Activated CD8-positive, alpha-beta memory T cell treated with anti-CD3 and anti-CD28 coated beads, Interleukin-2, amount 50 U/mL, for 24 hours (primary cell): Measurements from ENCODE around the gene CHIC2.
"Not testable (repeated sequence)": the region's sequence is repeated elsewhere in the genome, so short reads cannot be mapped to it uniquely, and the experiment has no call there.

Source experiments
- DNase-seq: peaks from one replicate; pipeline ENCODE4 v3.0.0-alpha.2; 2020; ENCODE audit errors: extremely low read depth

Gene CHIC2

DNA sequence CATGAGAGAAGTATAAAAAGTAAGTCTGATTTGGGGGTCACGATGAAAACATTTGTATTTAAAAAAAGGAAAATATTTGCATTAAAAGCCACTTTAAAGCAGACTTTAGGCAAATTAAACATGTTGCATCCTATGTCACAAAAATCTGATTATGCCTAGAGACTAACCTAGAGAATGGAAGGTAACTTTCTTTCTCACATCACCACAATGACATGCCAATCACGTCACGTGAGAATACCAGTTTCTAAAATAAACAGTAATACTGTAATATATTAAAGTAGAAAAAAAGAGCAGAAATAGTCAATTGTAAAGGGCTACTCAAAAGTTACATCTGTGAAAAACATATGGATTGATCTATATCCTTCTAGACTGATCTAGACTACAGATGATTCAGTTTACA, 3.3 kb downstream of the CHIC2 start:
- DNase-seq: no peak

DNA sequence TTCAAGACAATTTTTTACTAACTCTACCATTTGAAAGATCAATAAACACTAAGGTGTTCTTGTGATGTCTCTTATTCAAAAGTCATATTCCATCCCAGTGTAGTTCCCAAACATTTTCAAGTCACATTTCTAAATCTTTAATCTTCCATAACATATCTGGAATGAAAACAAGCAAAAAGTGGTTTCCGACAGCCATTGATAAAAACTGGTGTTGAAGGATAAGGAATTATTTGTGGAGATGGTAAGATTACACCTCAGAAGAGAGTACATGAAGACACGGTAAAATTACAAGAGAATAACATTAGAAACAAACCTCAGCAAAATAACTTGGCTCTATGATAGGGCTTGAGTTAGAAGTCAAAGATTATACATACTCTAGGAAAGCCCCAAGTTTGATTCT, 4.3 kb downstream of the CHIC2 start:
- no peak for DNase-seq

DNA sequence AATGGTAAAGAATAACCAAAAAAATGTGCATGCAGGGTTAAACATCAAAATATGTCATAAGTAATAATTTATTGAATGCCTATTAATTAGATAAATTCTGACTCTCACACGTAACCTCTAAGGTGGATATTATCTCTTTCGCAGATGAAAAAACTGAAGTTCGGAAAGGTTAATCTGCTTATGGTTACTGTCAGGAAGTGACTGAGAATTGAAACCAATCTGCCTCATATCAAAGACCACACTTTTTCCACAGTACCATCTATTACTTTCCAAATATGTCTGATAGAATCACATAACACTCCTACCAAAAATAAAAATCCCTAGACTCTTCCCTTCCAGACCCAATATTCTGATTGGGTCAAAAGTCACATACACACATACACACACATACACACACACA, 6.2 kb downstream of the CHIC2 start:
- no peak for DNase-seq

DNA sequence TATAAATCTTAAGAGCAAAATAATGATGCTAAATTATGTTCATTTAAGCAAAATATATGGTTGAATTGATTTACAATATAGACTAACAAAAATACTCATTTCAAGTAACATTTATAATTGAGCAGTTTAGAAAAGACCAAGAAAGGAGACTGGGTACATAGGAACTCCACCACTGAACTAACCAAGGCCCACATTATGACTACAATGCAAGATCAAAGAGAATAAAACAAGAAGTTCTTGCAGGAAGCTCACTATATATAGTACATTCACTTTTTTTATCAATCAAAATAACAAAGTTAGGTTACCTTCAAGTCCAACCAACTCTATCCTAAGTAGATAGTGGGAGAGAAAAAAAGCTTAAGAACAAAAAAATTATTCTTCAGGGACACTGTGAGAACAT, 8.0 kb downstream of the CHIC2 start:
- no peak for DNase-seq

DNA sequence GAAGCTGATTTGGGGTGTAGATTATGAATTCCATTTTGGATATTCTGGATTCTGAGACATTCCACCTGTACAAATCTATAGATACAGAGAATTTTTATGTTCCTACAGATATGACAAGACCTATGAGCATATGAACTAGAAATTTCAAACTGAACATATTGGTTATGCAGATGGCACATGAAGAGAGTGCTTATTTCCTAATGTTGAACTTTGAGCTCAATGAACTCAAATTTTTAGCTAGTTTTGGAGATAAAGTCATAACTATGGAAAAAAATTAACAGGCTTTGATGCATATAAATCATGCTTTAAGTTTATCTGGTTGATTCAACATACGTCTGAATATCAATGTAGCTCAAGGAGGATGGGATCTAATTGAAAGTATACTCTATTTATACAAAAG, 8.9 kb downstream of the CHIC2 start:
- no peak for DNase-seq

DNA sequence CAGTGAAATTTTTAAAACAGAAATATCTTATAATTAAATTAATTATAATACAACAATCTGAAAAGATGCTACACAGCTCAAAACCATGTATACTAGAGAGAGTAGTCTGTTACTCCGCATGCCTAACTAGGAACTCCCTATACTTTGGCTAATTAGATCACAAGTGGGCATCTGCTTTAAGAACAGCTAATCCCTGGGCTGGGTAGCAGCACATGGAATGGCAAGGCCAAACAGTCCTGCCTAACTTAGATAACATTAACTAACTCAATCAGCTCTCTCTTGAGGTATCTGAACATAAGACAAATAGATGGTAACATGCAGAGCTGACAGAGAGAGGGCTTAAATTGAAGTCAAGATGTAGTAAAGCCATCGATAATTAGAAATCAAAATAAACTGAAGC, 9.9 kb downstream of the CHIC2 start:
- DNase-seq: no peak

DNA sequence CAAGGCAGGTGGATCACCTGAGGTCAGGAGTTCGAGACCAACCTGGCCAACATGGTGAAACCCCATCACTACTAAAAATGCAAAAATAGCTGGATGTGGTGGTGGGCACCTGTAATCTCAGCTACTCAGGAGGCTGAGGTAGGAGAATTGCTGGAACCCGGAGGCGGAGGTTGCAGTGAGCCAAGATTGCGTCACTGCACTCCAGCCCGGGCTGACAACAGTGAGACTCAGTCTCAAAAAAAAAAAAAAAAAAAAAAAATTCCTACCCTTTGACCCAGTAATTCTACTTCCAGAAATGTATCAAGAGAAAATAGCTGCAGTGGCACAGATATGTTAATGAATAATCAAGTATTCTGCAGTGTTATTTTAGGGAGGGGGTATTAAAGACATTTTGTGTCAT, 11.1 kb downstream of the CHIC2 start:
- DNase-seq: not testable (repeated sequence)

DNA sequence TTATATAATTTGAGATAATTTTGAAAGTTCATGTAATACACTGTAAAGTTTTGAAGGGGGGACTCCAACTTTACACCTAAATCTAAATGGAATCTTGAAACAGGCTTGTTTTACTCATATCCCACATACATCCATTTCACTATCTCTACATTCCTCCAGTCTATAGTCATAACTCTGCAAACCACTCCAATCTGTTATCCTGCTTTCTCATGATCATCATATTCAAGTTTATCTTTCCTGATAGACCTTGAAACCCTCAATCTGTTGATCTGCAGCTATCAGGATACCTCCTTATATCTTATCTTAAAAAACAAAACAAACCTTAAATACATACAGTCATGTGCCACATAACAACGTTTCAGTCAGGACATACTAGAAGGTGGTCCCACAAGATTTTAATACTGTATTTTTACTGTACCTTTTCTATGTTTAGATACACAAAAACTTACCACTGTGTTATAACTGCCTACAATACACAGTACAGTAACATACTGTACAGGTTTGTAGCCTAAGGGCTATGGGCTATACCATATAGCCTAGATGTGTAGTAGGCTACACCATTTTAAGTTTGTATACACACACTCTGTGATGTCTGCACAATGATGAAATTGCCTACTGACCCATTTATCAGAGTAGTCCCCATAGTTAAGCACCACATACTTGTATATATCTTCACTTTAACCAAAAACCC, 14.0 kb downstream of the CHIC2 start:
- no peak for DNase-seq

DNA sequence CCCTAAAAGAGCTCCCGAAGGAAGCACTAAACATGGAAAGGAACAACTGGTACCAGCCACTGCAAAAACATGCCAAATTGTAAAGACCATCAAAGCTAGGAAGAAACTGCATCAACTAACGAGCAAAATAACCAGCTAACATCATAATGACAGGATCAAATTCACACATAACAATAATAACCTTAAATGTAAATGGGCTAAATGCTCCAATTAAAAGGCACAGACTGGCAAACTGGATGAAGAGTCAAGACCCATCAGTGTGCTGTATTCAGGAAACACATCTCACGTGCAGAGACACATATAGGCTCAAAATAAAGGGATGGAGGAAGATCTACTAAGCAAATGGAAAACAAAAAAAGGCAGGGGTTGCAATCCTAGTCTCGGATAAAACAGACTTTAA, 20.8 kb downstream of the CHIC2 start:
- not testable (repeated sequence) for DNase-seq

DNA sequence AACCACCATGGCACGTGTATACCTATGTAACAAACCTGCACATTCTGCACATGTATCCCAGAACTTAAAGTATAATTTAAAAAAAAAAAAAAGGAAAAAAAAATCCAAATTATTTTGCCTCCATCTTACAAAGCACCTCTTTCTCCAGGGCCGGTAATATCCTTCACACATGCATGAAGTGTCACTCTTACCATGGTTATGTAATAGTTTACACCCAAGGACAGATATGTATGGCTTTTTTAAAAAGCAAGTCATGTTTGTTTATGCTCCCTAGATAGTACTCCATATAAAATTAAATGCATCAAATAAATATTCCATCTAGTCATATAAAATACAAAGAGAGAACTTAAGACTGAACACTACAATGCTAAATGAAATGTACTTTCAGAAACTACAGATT, 22.5 kb downstream of the CHIC2 start:
- no peak for DNase-seq

DNA sequence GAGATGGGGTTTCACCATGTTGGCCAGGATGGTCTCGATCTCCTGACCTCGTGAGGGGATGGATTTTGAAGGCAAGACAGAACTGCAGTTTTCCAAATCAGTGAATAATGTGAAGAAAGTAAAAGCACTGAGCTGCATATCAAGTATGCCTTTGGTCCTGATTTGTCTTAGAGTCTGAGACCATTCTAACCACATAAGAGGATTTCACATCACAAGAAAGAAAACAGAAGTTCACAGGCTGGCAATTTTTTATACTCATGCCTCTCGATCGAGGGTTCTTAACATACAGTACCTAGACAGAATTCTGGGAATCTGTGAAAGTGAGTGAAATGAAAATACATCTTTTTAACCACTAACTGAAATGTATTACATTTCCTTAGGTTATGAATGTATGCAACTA, 23.3 kb downstream of the CHIC2 start:
- no peak for DNase-seq

DNA sequence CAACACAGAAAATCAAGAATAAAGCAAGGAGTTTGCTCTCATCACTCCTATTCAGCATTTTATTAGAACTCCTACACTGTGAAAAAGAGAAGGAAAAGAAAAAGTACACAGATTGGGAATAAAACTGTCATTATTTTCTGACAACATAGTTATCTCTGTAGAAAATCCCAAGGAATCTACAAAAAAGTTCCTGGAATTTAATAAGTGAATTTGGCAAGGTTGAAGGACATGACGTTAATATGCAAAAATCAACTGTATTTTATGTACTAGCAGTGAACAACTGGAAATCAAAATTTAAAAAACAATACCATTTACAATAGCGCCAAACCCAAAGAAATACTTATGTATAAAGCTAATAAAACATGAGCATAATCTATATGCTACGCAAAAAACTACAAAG, 26.3 kb downstream of the CHIC2 start:
- DNase-seq: no peak

DNA sequence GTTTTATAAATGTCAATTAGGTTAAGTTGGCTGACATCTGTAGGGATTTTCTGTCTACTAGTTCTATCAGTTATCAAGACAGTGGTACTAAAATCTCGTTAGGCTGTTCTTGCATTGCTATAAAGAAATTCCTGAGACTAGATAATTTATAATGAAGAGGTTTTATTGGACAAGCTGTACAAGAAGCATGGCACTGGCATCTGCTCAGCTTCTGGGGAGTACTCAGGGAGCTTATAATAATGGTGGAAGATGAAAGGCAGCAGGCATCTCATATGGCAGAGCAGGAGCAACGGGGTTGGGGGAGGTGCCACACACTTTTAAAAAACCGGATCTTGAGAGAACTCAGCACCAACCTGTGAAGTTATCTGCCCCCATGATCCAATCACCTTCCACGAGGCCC, 28.2 kb downstream of the CHIC2 start:
- no peak for DNase-seq

DNA sequence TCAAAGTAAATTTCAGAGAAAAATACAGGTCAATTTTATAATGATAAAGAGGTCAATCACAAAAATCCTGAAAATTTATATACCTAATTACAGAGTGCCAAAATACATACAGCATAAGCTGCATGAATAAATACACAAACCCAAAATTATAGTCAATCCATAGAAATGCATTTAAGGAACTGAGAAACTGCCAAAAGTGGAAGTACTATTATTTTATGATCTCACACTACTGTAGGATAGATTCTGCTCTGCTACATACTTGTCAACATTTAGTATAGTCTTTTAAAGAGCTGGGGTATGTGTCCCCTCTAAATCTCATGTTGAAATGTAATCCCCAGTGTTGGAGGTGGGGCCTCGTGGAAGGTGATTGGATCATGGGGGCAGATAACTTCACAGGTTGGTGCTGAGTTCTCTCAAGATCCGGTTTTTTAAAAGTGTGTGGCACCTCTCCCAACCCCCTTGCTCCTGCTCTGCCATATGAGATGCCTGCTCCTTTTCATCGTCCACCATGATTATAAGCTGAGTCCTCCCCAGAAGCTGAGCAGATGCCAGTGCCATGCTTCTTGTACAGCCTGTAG, 31.8 kb downstream of the CHIC2 start:
- DNase-seq: no peak

DNA sequence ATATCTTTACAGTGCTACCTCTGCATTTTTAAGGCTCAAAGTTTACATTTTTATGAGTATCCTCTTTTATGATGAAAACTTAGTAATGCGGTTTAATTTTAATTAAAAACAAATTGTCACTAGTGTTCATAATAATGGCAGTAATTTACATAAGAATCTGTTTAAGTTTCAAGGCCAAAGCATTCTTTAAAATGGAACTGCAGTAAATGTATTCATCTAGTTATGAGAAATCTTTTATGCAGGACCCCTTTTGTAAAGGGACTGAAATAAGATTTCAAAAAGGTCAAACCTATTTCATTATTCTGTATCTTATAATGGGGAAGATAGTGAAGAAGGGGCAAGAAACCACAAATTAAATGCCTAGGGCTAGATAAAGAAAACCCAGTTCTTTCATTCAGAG, 37.1 kb downstream of the CHIC2 start:
- DNase-seq: no peak

DNA sequence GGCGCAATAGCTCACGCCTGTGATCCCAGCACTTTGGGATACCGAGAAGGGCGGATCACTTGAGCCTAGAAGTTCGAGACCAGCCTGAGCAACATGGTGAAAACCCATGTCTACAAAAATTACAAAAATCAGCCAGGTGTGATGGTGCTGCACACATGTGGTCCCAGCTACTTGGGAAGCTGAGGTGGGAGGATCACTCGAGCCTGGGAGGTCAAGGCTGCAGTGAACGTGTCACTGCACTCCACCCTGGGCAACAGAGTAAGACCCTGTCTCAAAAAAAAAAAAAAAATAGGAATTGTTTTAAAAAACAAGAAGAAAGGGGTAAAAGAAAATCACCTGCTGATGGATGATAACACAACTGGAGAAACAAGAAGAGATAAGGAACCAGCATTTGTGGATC, 38.8 kb downstream of the CHIC2 start:
- DNase-seq: no peak

DNA sequence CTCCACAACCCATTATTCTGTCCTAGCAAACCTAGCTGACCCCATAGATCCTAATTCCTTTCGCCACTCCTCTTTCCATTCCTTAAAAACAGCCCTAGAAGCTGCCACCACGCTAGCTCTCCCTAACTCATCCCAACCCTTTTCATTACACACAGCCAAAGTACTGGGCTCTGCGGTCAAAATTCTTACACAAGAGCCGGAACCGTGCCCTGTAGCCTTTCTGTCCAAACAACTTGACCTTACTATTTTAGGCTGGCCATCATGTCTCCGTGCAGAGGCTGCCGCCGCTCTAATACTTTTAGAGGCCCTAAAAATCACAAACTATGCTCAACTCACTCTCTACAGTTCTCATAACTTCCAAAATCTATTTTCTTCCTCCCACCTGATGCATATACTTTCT, 41.4 kb downstream of the CHIC2 start:
- not testable (repeated sequence) for DNase-seq

DNA sequence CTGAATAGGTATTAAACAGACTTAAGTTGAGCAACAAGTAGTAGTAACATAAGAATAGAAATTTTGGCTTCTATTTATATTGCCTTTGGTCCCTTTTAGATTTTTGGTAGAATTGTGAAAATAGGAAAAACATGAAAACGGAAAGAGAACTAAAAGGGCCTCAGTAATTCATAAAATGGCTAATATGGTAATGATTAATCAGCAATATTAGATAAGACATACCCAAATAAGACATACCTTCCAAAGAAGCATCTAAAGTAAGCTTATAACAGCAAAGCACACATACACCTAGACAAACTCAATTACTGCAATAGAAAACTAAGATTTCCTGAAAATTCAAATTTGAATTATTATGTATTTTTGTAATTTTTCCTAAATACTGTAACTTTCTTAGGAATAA, 46.4 kb downstream of the CHIC2 start:
- DNase-seq: no peak

DNA sequence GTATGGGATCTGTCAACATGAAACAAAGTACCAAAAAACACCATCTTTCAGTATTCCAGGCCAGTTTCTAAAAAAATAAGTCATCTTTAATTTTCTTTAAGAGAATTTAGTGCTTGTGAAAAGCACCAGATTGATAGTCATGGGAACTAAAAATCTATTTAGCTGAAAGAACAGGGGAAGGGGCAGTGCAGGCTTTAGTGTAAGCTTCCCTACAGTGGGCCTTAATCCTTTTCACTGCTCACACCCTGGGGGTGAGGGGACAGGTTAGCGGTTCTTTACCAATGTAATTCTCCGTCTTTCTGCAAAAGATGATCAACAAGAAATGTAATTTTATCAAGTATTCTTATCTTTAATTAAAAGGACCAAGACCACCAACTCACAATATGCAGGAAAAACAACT, 47.1 kb downstream of the CHIC2 start:
- DNase-seq: no peak

DNA sequence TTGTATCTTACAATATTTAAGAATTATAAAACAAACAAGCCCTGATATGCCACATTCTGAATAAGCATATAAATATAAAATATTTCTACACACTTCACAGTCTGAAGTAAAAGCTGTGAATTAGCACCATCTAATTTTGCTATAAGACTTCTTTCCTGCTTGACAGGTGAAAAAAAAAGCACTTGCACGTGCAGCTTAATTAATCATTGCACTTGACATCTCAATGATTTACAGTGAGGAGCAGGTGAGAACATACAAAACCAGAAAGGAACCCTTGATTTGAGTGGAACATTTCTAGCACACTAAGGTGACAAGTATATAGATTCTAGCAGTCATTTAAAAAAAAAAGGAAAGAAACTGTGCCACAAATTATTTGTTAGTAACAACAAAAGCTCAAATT, 47.9 kb downstream of the CHIC2 start:
- DNase-seq: no peak

DNA sequence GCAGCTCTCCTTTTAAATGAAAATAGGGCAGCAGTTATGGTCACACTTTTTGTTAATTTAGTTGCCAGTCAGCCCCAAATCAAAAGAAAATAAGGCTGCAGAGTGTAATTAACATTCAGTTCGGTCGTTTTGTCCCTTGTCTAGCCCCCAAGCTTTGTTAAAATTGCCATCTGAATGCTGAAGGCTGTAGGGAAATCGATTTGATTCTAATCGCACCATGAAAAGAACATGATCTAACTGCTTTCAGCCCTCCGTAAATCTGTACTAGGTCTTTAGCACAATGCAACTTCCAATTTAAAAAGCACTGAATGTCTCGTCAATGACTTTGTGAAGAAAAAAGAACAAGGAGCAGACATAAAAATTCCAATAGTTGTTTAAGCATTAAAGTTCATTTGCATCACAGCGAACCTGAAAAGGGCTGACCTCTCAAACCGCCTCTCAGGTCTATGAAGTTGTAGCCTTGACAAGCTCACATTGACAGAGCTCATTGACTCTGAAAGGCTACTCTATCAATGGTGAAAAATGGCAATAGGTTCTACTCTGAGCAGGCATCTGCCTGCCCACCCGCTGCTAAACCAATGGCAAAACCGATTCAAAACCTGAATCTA, 48.9 kb downstream of the CHIC2 start:
- DNase-seq: no peak

DNA sequence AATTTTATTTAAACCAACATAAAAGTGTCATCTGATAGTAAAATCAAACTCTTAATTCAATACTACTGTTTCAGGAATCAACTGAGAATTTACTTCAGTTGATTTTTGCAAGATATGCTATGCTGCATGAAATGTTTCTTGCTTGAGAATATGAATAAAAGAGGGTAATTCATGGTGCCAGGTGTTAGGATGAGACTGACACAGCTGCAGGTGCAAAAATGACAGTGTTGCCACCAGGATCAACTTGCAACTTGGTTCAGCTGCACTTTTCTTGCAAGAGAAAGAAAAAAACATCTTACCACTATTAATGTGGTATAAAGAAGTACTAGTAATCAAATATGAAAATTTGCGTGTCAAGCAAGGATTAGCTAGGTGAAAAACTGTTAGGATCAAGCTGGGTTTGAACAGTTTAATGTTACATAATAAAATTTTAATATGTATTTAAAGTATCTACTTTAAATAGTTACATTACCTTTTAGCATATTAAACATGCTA, 49.7 kb downstream of the CHIC2 start:
- no peak for DNase-seq

DNA sequence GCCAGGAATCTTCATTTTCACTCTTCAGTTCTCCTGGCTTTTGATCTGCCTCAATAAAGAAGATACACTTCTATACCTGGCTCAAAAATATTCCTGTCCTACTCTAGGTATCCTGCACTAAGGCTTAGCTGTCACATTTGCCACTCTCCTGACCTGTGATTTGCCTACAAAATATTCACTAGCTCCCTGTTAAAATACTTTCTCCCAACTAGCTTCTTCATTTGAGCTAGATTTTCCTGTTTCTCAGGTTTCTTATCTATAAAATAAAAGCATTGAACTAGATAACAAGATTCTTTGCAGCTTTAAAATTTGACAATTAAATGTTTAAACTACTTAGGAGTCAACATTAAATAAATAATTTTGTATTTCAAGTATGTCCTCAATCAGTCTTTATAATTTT, 53.2 kb downstream of the CHIC2 start:
- DNase-seq: no peak

DNA sequence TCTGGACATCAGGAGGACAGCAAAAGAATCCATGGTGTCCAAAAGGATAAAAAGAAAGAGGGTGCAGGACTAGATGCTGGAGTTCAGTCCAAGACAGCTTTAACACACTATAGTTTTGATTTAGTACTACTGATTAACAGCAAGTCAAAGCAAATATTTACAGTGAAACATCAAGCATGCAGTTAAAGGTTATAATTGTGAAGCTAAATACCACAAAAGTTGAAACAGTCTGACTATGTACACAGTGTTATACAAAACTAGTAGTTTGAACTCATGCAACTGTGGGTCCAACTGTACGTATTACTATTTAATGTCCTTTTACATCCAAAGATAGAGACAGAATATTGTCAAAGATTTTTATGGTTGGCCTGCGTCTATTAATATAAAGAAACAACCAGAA, 57.6 kb downstream of the CHIC2 start:
- DNase-seq: no peak
